T-helper 17 cell (primary cell): ENCODE data around the gene SCNN1B. TPM values are rescaled to one million over a fixed set of nuclear protein-coding genes. Genes with fewer than 3 reads are reported as not detected.
A peak's percentile ranks its signal among the peaks of the same experiment; 100 is the strongest.
"Not testable (repeated sequence)": the region's sequence is repeated elsewhere in the genome, so short reads cannot be mapped to it uniquely, and the experiment has no call there.

ENCODE experiments used
- ATAC-seq: fragments of 150-1000 bp; cut with Tn5 transposase; 2 replicates; pipeline ENCODE4 v1.10.0; 2021; ENCODE audit warnings: mild to moderate bottlenecking, moderate library complexity
- DNase-seq, 3 donors: peaks; one replicate each; pipeline versions ENCODE4 v3.0.0 to v3.0.0-alpha.2; 2020 to 2021
- H3K9me3 ChIP-seq: one replicate; pipeline ENCODE4 v1.7.0; 2013; ENCODE audit warnings: low read length, mild to moderate bottlenecking; ENCODE audit not compliant: control insufficient read depth, poor library complexity, severe bottlenecking
- H3K27ac Mint-ChIP-seq: one replicate; pipeline ENCODE4 v1.8.0; 2022; ENCODE audit warnings: mild to moderate bottlenecking, moderate library complexity, mixed read lengths
- H3K27me3 Mint-ChIP-seq: one replicate; pipeline ENCODE4 v1.8.0; 2022; ENCODE audit warnings: mixed read lengths
- H3K36me3 Mint-ChIP-seq: one replicate; pipeline ENCODE4 v1.8.0; 2022; ENCODE audit warnings: low read depth, mixed read lengths
- H3K4me1 Mint-ChIP-seq: one replicate; pipeline ENCODE4 v1.8.0; 2022; ENCODE audit warnings: mild to moderate bottlenecking, mixed read lengths
- H3K4me3 Mint-ChIP-seq: one replicate; pipeline ENCODE4 v1.8.0; 2022; ENCODE audit warnings: mild to moderate bottlenecking, moderate library complexity, mixed read lengths
- total RNA-seq, 4 donors: library from RNA in 2 of 4; stranded (reverse) in 2 of 4; gene quantifications; one replicate each; pipeline ENCODE4 v1.2.3 and lab custom pipeline; 2022 to 2026

Gene SCNN1B
- total RNA-seq, 2 donors from 2014 or later = not detected

DNA sequence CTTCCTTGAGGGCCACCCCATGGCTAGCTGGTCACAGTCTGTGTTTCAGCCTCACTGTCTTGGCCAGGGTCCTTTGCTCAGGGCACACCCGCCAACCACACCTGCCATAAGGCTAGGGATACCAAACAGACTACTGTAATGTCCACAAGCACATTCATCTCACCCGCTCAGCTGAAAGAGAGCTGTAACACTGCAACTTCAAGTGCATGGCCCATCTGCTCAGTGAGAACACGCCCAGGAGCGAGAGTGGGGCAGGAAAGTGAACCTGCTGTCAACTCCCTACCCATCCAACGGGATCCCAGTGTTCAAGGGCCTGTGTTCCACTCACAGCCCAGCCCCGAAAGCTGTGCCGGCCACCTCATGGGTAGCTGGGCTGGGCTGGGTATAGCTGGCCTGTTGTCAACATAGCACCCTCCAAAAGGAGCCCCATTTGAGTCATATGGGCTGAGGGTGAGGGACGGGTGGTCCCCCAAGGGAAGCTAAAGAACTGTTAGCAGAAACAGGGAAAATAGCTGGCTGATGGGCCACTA lies 55.7 kb downstream of the SCNN1B start:
- DNase-seq (no peak), ATAC-seq (no peak)
- Mint-ChIP-seq H3K27ac (no peak overlapping the region), H3K4me1 (no peaks in the 10 kb centered on the region), H3K27me3 (peaks cover 22% of the 10 kb centered on the region), H3K4me3 (no peak overlapping the region), H3K36me3 (no peaks in the 10 kb centered on the region)
- H3K9me3 ChIP-seq = no peaks in the 10 kb centered on the region

DNA sequence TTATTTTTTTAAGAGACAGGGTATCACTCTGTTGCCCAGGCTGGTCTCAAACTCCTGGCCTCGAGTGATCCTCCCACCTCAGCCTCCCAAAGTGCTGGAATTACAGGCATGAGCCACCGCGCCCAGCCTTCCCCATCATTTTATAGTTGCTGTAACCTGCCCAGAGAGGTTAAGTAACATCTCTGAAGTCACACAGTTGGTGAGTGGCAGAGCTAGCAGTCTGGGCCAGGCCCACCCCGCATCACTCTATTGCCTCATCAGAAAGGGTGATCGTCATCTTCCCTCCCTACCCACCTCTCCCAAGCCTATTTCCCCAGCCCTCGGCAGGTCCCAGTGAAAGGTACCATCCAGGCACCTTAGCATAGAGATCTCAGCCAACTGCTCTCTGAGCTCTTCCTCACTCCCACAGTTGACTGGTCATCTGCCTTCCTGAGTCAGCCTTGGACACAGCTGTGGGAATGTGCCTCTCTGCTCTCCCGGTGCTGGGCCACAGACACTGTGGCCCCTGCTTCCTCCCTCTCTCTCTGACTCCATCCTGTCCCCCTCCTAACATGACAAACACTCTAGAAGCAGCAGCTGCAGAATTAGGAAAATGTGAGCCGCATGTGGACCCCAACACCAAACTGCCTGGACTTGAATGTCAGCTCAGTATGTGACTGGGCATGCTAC lies 57.1 kb downstream of the SCNN1B start:
- no peak overlapping the region for H3K4me3 Mint-ChIP-seq
- no peaks in the 10 kb centered on the region for H3K36me3 Mint-ChIP-seq
- no peak for DNase-seq
- no peaks in the 10 kb centered on the region for H3K9me3 ChIP-seq
- peaks cover 23% of the 10 kb centered on the region for H3K27me3 Mint-ChIP-seq
- ATAC-seq = no peak
- H3K4me1 Mint-ChIP-seq = peaks cover under 1% of the 10 kb centered on the region
- H3K27ac Mint-ChIP-seq = no peak overlapping the region

DNA sequence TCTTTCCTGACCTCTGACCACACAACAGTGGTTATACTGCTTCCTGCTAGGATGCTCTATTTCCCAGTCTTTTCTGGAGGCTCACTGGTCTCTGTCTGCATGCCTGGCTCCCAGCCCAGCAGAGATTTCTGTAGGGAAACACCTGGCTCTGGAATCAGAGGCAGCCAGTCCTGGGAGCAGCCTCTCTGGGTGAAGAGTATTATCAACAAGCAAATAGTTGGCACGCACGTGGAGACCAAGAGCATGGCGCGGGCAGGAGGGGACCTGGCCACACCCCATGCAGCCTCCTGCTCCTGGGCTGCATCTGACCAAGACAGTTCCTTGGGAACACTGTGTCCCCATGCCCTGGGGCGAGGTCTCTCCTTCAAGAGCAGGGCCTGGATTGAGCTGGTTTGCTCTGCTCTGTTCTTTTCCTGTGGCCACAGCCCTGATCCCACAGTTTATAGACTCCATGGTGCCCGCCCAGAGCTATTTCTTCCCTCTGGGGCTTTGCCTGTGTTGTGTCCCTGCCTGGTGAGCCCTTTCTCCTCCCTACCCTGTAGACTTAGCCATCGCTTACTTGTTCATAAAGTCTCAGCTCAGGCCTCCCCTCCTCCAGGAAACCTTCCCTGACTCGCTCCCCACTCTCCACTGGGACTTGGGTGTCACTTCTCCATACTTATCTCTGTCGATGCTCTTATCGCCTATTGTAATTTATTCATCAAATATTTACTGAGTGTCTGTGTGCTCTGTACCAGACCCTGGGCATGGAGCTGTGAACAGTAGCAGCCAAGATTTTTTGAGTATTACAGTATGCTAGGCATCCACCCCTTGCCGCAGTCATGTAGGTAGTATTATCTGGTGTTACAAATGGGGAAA lies 60.6 kb downstream of the SCNN1B start:
- peaks cover 10% of the 10 kb centered on the region for H3K27me3 Mint-ChIP-seq
- peaks cover 11% of the 10 kb centered on the region for H3K4me1 Mint-ChIP-seq
- ATAC-seq (no peak), DNase-seq (no peak)
- no peaks in the 10 kb centered on the region for H3K36me3 Mint-ChIP-seq
- H3K4me3 Mint-ChIP-seq = no peak overlapping the region
- H3K27ac Mint-ChIP-seq = peak overlapping the region; percentile 63
- no peaks in the 10 kb centered on the region for H3K9me3 ChIP-seq

DNA sequence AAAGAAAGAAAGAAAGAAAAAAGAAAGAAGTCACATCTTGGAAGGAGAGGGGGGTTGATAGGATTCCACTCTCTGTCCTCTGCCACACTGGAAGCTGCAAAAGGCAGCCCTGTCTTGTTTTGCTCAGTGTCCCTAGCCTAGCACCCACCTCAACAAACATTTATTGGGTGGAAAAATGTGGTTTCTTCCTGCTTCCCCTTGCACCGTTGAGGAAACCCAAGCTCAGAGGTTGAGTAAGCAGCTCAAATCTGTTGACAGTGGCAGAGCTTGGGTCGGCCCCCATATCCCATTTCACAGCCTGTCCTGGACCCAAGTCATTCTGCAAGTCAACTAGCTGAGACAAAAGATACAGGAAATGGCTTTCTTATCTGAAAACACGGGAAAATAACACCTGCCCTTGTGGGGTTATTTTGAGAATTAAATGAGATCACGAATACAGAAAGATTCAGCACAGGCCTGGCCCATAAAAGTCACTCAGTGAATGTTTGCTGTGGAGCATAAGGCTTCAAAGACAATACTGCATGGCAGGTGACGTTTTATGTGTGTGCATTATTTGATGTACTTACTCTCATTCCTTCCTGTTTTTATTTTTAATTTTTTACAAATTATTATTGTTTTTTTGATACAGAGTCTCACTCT lies 63.6 kb downstream of the SCNN1B start:
- H3K36me3 Mint-ChIP-seq = peaks cover 3% of the 10 kb centered on the region
- ATAC-seq (no peak), DNase-seq (no peak)
- peaks cover 18% of the 10 kb centered on the region for H3K27me3 Mint-ChIP-seq
- peaks cover 11% of the 10 kb centered on the region for H3K4me1 Mint-ChIP-seq
- no peaks in the 10 kb centered on the region for H3K9me3 ChIP-seq
- H3K4me3 Mint-ChIP-seq = no peak overlapping the region
- H3K27ac Mint-ChIP-seq = no peak overlapping the region

DNA sequence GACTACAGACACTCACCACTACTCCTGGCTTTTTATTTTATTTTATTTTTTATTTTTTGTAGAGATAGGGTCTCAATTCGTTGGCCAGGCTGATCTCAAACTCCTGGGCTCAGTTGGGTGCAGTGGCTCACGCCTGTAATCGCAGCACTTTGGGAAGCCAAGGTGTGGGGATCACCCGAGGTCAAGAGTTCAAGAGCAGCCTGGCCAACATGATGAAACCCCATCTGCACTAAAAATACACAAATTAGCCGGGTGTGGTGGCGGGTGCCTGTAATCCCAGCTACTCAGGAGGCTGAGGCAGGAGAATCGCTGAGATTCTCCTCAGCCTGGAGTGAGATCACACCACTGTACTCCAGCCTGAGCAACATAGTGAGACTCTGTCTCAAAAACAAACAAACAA lies 64.2 kb downstream of the SCNN1B start:
- not testable (repeated sequence) for H3K9me3 ChIP-seq, H3K36me3 Mint-ChIP-seq, H3K27ac Mint-ChIP-seq, DNase-seq, H3K4me3 Mint-ChIP-seq, ATAC-seq
- Mint-ChIP-seq H3K4me1 (peaks cover 11% of the 10 kb centered on the region), H3K27me3 (peaks cover 19% of the 10 kb centered on the region)

DNA sequence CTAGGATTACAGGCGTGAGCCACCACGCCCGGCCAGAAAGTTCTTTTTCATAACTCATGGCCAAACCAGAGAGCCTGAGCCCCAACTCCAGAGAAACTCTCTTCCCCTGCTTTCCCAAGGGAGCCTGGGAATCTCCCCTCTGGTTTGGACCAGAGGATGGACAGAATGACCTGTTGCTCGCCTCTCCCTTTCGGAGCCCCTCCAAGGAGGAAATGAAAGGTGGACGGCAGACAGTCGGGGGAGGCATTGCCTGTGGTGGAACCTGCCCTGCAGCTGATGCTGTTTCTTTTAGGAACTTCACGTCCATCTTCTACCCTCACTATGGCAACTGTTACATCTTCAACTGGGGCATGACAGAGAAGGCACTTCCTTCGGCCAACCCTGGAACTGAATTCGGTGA lies 65.5 kb downstream of the SCNN1B start:
- H3K4me3 Mint-ChIP-seq = no peak overlapping the region
- H3K27me3 Mint-ChIP-seq = peaks cover 14% of the 10 kb centered on the region
- no peak overlapping the region for H3K27ac Mint-ChIP-seq
- H3K36me3 Mint-ChIP-seq = peaks cover 3% of the 10 kb centered on the region
- peaks cover 11% of the 10 kb centered on the region for H3K4me1 Mint-ChIP-seq
- ATAC-seq = no peak
- H3K9me3 ChIP-seq = no peaks in the 10 kb centered on the region
- DNase-seq = no peak

DNA sequence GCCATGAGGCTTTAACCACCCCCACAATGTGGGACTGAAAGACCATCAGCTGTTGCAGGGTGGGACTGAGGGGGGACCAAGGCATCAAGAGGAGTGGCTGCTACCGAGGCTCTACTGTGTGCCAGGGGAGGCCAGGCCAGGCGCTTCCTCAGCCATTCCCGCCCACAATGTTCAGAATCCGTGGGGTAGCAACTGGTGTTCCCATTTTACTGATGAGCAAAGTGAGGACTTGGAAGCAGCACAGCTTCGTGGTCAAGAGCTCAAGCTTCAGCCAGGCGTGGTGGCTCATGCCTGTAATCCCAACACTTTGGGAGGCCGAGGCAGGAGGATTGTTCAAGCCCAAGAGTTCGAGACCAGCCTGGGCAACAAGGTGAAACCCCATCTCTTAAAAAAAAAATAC lies 65.9 kb downstream of the SCNN1B start:
- H3K36me3 Mint-ChIP-seq = peaks cover 3% of the 10 kb centered on the region
- no peak for ATAC-seq

DNA sequence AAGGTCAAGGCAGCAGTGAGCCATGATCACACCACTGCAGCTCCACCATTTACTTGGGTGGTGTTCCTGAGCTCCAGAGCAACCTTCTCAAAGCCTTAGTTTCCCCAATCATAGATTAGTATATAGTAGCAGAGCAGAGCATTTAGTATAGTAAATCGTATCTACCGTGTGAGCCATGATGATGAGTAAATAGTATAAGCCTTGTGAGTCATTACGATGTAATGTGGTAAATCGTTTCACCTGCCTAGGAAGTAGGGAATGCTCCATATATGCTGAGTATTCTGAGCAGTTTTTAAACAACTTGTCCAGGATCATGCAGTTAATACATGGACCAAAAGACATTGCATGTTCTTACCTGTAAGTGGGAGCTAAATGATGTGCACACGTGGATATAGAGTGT lies 66.4 kb downstream of the SCNN1B start:
- no peak overlapping the region for H3K4me3 Mint-ChIP-seq
- ATAC-seq = no peak
- H3K4me1 Mint-ChIP-seq = peaks cover 14% of the 10 kb centered on the region
- no peak for DNase-seq
- no peak overlapping the region for H3K27ac Mint-ChIP-seq
- no peaks in the 10 kb centered on the region for H3K9me3 ChIP-seq
- peaks cover 11% of the 10 kb centered on the region for H3K27me3 Mint-ChIP-seq
- H3K36me3 Mint-ChIP-seq = peaks cover 3% of the 10 kb centered on the region

More for the DNA sequence above, 65.9 kb downstream of the SCNN1B start:
- Mint-ChIP-seq H3K4me3 (no peak overlapping the region), H3K4me1 (peaks cover 11% of the 10 kb centered on the region), H3K27ac (no peak overlapping the region), H3K27me3 (peaks cover 13% of the 10 kb centered on the region)
- no peak for DNase-seq
- no peaks in the 10 kb centered on the region for H3K9me3 ChIP-seq

DNA sequence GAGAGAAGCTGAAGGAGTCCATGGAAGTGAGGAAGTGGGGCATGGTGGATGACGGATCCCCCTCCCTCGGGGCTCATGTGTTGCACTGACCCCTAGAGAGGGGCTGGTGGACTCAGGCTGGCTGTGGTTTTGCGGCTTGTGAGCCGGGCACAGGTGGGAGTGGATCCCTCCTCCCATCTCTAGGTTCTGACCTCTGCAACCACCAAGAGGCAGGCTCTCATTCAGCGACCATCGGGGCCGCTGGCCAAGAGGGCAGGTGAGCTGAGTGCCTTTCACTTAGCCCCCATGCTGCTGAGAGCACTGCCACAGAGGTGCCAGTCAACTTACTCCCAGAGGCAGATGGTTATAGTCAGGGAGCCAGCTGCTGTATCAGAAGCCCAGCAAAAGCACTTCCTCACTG lies 67.3 kb downstream of the SCNN1B start:
- ATAC-seq (no peak), DNase-seq (no peak)
- Mint-ChIP-seq H3K4me1 (peaks cover 11% of the 10 kb centered on the region), H3K27me3 (peaks cover 15% of the 10 kb centered on the region), H3K36me3 (peaks cover 5% of the 10 kb centered on the region), H3K27ac (no peak overlapping the region), H3K4me3 (no peak overlapping the region)
- H3K9me3 ChIP-seq = no peaks in the 10 kb centered on the region

DNA sequence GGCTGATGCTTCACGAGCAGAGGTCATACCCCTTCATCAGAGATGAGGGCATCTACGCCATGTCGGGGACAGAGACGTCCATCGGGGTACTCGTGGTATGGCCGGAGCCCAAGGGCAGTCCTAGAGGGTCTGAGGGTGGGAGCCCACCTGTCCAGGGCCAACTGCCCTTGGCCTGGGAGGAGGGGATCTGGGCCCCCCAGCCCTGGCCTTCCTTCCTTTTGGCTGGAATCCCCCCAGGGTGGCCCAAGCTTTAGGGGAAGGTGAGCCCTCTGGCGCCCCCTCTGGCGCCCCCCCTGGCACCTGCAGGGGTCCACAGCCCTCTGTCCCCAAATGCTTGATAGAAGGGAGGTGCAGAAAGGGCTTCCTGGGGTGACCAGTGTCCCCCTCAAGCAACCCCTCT lies 69.3 kb downstream of the SCNN1B start:
- DNase-seq (no peak), ATAC-seq (no peak)
- peaks cover 2% of the 10 kb centered on the region for H3K4me1 Mint-ChIP-seq
- no peak overlapping the region for H3K27ac Mint-ChIP-seq
- no peak overlapping the region for H3K4me3 Mint-ChIP-seq
- peaks cover 5% of the 10 kb centered on the region for H3K36me3 Mint-ChIP-seq
- H3K9me3 ChIP-seq = no peaks in the 10 kb centered on the region
- H3K27me3 Mint-ChIP-seq = peaks cover 21% of the 10 kb centered on the region

DNA sequence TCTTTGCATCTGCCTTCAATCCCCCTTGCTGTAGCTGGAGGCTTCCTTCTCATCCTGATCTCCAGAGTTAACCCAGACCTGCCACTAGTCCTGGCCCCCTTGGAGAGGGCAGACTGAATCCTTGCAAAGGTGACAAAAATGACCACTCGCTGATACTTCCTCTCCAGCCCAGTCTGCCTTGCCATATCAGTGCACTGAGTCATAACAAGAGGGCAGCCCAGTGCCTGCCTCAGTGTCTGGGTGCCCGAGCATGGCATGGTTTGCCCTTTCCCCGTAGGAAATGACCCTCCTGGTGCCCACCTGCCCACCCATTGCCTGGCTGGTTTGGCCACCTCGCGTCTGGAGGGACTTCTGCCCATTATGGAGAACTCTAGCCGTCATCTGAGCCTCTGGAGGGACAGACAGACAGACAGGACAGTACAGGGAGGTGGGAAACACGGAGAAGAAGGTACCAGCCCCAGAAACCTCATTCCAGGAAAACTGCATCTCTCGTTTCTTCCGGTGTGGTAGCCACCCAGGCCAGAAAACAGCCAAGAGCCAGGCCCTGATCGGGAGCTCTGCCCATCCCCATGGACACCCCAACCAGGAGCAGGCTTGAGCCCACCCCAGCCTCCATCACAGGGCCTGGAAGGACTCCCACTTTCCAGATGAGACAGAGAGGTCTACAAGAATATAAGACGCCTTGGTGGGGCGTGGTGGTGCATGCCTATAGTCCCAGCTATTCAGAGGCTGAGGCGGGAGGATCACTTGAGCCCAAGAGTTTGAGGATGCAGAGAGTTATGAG lies 71.5 kb downstream of the SCNN1B start:
- peak overlapping the region; percentile 57 for H3K27ac Mint-ChIP-seq
- H3K27me3 Mint-ChIP-seq = peaks cover 21% of the 10 kb centered on the region
- no peak overlapping the region for H3K4me3 Mint-ChIP-seq
- H3K9me3 ChIP-seq = no peaks in the 10 kb centered on the region
- H3K4me1 Mint-ChIP-seq = peaks cover 2% of the 10 kb centered on the region
- ATAC-seq = no peak
- no peak for DNase-seq
- H3K36me3 Mint-ChIP-seq = peaks cover 5% of the 10 kb centered on the region

DNA sequence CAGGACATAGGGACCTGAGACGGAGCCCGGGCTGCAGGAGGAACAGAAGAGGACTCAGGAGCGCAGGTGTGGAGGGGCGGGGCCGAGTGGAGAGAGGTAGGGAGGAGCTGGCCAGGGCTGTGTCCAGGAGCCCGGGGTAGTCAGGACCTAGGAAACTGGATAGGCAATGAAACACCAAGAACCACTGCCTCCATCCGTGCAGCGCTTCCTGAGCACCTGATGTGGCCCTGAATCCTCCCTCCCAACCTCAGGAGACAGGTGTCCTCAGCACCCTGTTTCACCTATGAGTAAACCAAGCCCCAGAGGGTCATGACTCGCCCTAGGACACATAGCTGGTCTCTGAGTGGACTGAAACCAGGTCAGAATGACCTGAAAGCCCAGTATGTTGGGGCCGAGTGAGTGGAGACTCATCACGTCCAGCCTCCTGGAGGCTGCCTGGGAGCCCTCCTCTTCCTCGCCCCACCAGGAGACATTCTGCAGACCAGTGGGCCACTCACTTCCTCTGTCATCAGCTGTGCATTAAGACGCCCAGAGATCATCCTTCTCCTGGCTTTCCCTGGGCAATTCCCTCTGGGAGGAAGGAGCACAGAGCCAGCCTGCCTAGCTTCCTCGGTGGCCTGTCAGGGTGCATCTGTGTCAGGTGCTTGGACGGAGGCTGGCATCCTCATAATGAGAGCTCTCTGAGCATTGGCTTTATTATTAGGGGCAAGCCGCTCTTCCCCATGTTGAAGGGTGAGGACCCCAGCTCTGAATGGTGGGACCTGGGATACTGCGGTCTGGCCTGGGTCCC lies 72.8 kb downstream of the SCNN1B start:
- DNase-seq = no peak
- H3K4me3 Mint-ChIP-seq = no peak overlapping the region
- no peaks in the 10 kb centered on the region for H3K9me3 ChIP-seq
- no peak overlapping the region for H3K27ac Mint-ChIP-seq
- peaks cover 5% of the 10 kb centered on the region for H3K36me3 Mint-ChIP-seq
- peaks cover 2% of the 10 kb centered on the region for H3K4me1 Mint-ChIP-seq
- no peak for ATAC-seq
- H3K27me3 Mint-ChIP-seq = peaks cover 21% of the 10 kb centered on the region
